ENCODE measurements around the gene LRP1B.

The LRP1B gene

GRCh38 chr2:141652308-141652707 is 478.5 kb downstream of the LRP1B start:
- DNase-seq, result no peak

GRCh38 chr2:141647353-141647752 is 483.5 kb downstream of the LRP1B start:
- no peak for DNase-seq

GRCh38 chr2:141641462-141641861 is 489.4 kb downstream of the LRP1B start:
- DNase-seq, result no peak

- DNase-seq, result no peak
Observed at GRCh38 chr2:141639809-141640208, 491.0 kb downstream of the LRP1B start.

GRCh38 chr2:141633132-141633531 is 497.7 kb downstream of the LRP1B start:
- DNase-seq, result no peak

- DNase-seq, result no peak
Observed at GRCh38 chr2:141630407-141630930, 500.3 kb downstream of the LRP1B start.

GRCh38 chr2:141620372-141620771 is 510.4 kb downstream of the LRP1B start:
- no peak for DNase-seq

- DNase-seq, result no peak
Observed at GRCh38 chr2:141618457-141618856, 512.4 kb downstream of the LRP1B start.

- DNase-seq, result no peak
Observed at GRCh38 chr2:141611981-141612380, 518.8 kb downstream of the LRP1B start.

GRCh38 chr2:141611176-141611571 is 519.6 kb downstream of the LRP1B start:
- no peak for DNase-seq

- DNase-seq, result no peak
Observed at GRCh38 chr2:141610564-141611175, 520.1 kb downstream of the LRP1B start.

GRCh38 chr2:141605163-141605562 is 525.7 kb downstream of the LRP1B start:
- DNase-seq, result no peak

GRCh38 chr2:141601511-141602152 is 529.2 kb downstream of the LRP1B start:
- no peak for DNase-seq

GRCh38 chr2:141599721-141600120 is 531.1 kb downstream of the LRP1B start:
- no peak for DNase-seq

- no peak for DNase-seq
Observed at GRCh38 chr2:141598982-141599381, 531.8 kb downstream of the LRP1B start.

- DNase-seq, result no peak
Observed at GRCh38 chr2:141595316-141595920, 535.4 kb downstream of the LRP1B start.

- no peak for DNase-seq
Observed at GRCh38 chr2:141591787-141592186, 539.0 kb downstream of the LRP1B start.

GRCh38 chr2:141590620-141591019 is 540.2 kb downstream of the LRP1B start:
- DNase-seq, result no peak

GRCh38 chr2:141589314-141589713 is 541.5 kb downstream of the LRP1B start:
- DNase-seq, result no peak

- DNase-seq, result no peak
Observed at GRCh38 chr2:141586985-141587384, 543.8 kb downstream of the LRP1B start.

GRCh38 chr2:141582213-141582612 is 548.6 kb downstream of the LRP1B start:
- DNase-seq, result no peak

GRCh38 chr2:141579071-141579470 is 551.7 kb downstream of the LRP1B start:
- no peak for DNase-seq

GRCh38 chr2:141570474-141571131 is 560.2 kb downstream of the LRP1B start:
- no peak for DNase-seq

GRCh38 chr2:141569941-141570340 is 560.9 kb downstream of the LRP1B start:
- DNase-seq, result no peak

Data from CD4-positive, alpha-beta T cell treated with Interleukin-1 beta for 1 hour (primary cell).